Choroid plexus epithelial cell (primary cell): Measurements from ENCODE around the gene COL25A1.
"Not testable (repeated sequence)": the region's sequence is repeated elsewhere in the genome, so short reads cannot be mapped to it uniquely, and the experiment has no call there.

Experiments
- DNase-seq: peaks from one replicate; pipeline ENCODE4 v3.0.0-alpha.2; 2010; ENCODE audit warnings: low read depth
- H3K4me3 ChIP-seq: 2 replicates; pipeline ENCODE4 v1.5.1; 2011; ENCODE audit warnings: low read depth, mild to moderate bottlenecking, control low read depth, low read length, moderate library complexity
- CTCF ChIP-seq: conservative IDR thresholded peaks from 2 replicates; pipeline ENCODE4 v1.5.1; 2011; ENCODE audit warnings: low read depth, mild to moderate bottlenecking, control low read depth, inconsistent platforms, low read length, moderate library complexity

Gene COL25A1

DNA sequence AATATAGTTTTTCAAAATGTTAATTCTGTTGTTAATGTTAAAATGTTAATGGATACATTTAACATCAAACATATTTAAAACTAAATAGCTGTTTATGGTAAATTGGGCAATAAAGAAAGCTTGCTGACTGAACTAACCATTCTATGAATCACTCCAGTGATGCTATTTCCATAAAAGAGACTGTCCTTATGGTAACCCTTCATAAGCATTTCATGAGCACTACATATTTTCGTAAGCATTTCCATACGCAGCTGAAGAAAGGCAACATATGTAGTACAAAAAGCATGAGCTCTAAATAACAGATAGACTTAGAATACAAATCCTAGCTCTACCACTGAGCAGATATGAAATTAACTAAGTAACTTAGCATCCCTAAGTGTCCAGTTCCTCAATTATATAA, 188.9 kb downstream of the COL25A1 start:
- TF ChIP-seq CTCF, result no peak
- peak; percentile 34 for DNase-seq
- no peak overlapping the region for H3K4me3 ChIP-seq

DNA sequence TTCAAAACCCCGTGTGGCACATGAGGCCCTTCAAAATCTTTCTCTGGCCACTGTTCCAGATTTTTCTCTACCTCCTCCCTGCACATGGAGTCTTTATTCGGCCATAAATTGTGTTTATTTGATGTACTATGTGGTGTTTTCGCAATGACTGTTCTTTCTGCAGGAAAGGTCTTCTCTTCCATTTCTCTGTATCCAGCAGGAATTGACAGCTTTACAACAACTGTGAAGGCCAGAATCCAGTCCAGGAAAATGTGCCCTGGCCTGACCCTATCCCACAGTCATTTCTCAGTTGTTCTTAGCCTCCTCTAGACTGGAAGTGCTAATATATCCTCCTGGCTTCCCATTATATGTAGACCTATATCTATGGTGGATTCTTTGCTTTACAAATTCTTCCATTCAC, 191.4 kb downstream of the COL25A1 start:
- H3K4me3 ChIP-seq, result no peak overlapping the region
- no peak for DNase-seq
- TF ChIP-seq CTCF, result no peak

GRCh38 chr4:109108215-109108614, 194.2 kb downstream of the COL25A1 start:
- not testable (repeated sequence) for H3K4me3 ChIP-seq, DNase-seq

DNA sequence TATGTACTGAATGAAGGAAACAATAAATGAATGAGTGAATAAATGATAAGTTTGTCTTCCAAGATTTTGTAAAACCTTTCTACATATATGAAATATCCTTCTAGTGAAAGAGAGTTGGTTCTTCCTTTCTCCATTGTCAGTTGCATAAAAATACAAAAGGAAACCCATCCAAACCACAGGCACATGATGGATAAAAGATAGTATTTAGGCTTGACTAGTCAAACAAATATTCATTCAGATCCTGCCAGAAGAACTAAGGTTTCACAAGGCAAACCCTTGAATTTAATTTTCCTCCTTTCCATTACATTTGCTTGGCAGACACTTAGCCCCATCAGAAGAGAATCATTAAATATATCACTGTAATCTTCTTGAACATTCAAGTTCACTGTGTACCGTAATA, 208.4 kb downstream of the COL25A1 start:
- TF ChIP-seq CTCF, result no peak
- H3K4me3 ChIP-seq, result no peak overlapping the region
- DNase-seq, result peak; percentile 36

DNA sequence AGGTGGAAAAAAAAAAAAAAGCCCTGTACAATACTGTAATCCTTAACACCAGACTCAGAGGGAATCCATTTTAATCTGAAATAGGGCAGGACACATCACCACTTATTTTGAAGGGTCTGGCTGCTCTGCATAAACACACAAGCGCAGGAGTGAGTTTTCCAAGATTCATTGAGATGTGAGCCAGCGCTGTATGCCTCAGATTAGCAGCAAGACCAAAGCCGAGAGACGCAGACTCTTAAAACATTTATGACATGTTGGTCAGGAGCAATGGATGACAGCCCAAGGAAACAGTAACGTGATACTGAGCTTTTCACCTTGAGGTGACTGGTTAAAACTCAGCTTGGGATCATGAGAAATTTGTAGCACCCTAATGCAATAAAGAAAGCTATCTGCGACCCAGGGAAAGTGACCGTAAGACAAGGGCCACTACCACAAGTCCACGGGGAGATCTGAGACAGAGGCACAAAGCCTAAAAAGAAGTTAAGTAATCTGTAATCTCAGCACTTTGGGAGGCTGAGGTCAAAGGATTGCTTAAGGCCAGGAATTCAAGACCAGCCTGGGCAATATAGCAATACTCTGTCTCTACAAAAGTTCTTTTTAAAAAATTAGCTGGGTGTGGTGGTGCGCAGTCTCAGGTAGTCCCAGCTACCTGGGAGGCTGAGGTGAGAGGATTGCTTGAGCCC, 210.6 kb downstream of the COL25A1 start:
- no peak for TF ChIP-seq CTCF
- no peak overlapping the region for H3K4me3 ChIP-seq
- DNase-seq, result no peak

GRCh38 chr4:109083911-109084310, 218.5 kb downstream of the COL25A1 start:
- DNase-seq, result no peak
- no peak overlapping the region for H3K4me3 ChIP-seq
- no peak for TF ChIP-seq CTCF

GRCh38 chr4:109079731-109080130, 222.7 kb downstream of the COL25A1 start:
- no peak for TF ChIP-seq CTCF
- DNase-seq, result peak; percentile 49
- no peak overlapping the region for H3K4me3 ChIP-seq
